Activated CD4-positive, alpha-beta T cell treated with anti-CD3 and anti-CD28 coated beads for 36 hours (primary cell): ENCODE data around the gene LEF1. TPM values are rescaled to one million over a fixed set of nuclear protein-coding genes. Genes with fewer than 3 reads are reported as not detected.
A peak's percentile ranks its signal among the peaks of the same experiment; 100 is the strongest.

Experiments used
- ATAC-seq: fragments of 200-7000 bp; cut with Tn5 transposase; one replicate; pipeline ENCODE4 v1.10.0; 2021; ENCODE audit warnings: mild to moderate bottlenecking, moderate library complexity
- CTCF ChIA-PET: fragments of 350-600 bp; sonication (Branson Sonifier 250); formaldehyde crosslinking; loops from one replicate; lab custom pipeline; 2021; ENCODE audit warnings: antibody characterized with exemption; lab: Charles Lee
- POLR2A ChIA-PET: fragments of 350-600 bp; sonication (Branson Sonifier 250); formaldehyde crosslinking; loops from one replicate; lab custom pipeline; 2021; ENCODE audit warnings: antibody characterized with exemption, inconsistent platforms; lab: Charles Lee
- DNase-seq: peaks from one replicate; pipeline ENCODE4 v3.0.0-alpha.2; 2020
- H3K27ac Mint-ChIP-seq: one replicate; pipeline ENCODE4 v1.8.0; 2021; ENCODE audit warnings: mixed read lengths
- H3K27me3 Mint-ChIP-seq: one replicate; pipeline ENCODE4 v1.8.0; 2021; ENCODE audit warnings: mixed read lengths
- H3K36me3 Mint-ChIP-seq: one replicate; pipeline ENCODE4 v1.8.0; 2021; ENCODE audit warnings: low read depth, mixed read lengths
- H3K4me1 Mint-ChIP-seq: one replicate; pipeline ENCODE4 v1.8.0; 2021; ENCODE audit warnings: mixed read lengths
- H3K4me3 Mint-ChIP-seq: one replicate; pipeline ENCODE4 v1.8.0; 2021; ENCODE audit warnings: mild to moderate bottlenecking, moderate library complexity, mixed read lengths
- H3K9me3 Mint-ChIP-seq: one replicate; pipeline ENCODE4 v1.8.0; 2021; ENCODE audit warnings: low read depth, mixed read lengths
- intact Hi-C, 2 experiments: fragments of 100-400 bp; cut with DNase I in 1 of 2; cut with micrococcal nuclease in 1 of 2; formaldehyde crosslinking; loops; one replicate each; pipeline versions ENCODE4 v1.14.2 to v1.15.1; 2022 to 2024; cut with DNase I, micrococcal nuclease
- total RNA-seq, 2 experiments: library from RNA; stranded (reverse); gene quantifications; one replicate each; pipeline ENCODE4 v1.2.3, GENCODE V29; 2021

LEF1 gene
- total RNA-seq, 2 experiments from 2014 or later: 175 to 302 TPM

DNA sequence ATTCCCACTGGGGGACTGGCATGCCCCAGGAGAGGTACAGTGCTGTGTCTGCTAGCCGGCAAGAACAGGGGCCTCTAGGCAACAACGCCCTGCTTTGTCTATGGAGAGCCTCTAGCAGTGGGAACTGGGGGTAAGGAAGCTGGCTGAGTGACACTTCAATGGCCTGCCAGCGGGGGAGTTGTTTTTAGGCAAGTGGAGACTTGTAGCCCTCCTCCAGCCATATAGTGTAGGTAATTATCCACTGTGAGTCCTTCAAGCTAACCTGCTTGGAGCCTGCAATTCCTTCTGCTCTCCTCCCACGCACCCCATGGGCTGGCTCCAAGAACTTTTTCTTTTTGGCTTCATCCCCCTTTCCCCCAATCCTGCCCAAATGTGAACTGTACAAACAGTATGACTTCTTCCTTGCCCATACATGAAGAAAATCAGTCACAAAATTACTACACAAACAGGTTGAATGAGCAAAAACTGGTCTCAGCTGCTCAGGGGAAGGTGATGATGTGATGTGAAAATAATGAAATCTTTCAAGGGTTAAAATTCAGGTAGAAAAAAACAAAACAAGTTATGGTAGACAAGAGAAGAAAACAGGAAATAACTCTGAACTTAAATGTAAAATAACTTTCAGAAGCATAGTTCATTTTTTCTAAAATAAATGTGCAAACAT, 33.1 kb downstream of the LEF1 start:
- no peaks in the 10 kb centered on the region for H3K27me3 Mint-ChIP-seq
- ATAC-seq (peak; percentile 48), DNase-seq (peak; percentile 42)
- intact Hi-C loops: loop anchor here in 1 of 2 experiments (2.0 kb wide), 1 partner anchor 17 kb away; no protein-coding TSS in a partner anchor
- POLR2A ChIA-PET: no interaction called here
- CTCF ChIA-PET: interaction anchor here (0.6 to 2.4 kb wide), 5 partner anchors 11 to 54 kb away, joined by 3 to 9 read pairs (median 5); no protein-coding TSS in a partner anchor
- peaks cover 86% of the 10 kb centered on the region for H3K4me1 Mint-ChIP-seq
- peaks cover 37% of the 10 kb centered on the region for H3K36me3 Mint-ChIP-seq
- H3K4me3 Mint-ChIP-seq: peak overlapping the region; percentile 53
- H3K9me3 Mint-ChIP-seq: no peaks in the 10 kb centered on the region
- H3K27ac Mint-ChIP-seq: peak overlapping the region; percentile 93

DNA sequence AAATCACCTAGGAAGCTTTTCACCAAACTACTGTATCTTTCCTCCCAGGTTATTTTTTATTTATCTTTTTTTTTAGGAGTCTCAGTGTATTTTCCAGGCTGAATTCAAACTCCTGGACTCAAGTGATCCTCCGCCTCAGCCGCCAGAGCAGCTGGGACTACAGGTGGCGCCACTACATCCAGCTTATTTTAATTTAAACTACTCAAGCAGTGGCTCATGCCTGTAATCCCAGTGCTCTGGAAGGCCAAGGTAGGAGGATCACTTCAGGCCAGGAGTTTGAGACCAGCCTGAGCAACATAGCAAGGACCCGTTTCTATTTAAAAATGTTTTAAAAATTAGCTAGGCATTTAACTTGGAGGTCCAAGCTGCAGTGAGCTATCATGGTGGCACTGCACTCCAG, 37.8 kb downstream of the LEF1 start:
- Mint-ChIP-seq H3K36me3 (peaks cover 53% of the 10 kb centered on the region), H3K4me1 (peaks cover 92% of the 10 kb centered on the region), H3K27ac (no peak overlapping the region), H3K4me3 (no peak overlapping the region), H3K9me3 (no peaks in the 10 kb centered on the region), H3K27me3 (no peaks in the 10 kb centered on the region)
- no peak for ATAC-seq
- CTCF ChIA-PET: interaction anchor here (0.6 to 2.1 kb wide), 10 partner anchors 9 to 112 kb away, joined by 3 to 9 read pairs (median 4); no protein-coding TSS in a partner anchor
- intact Hi-C loops: no loop called here
- no peak for DNase-seq
- POLR2A ChIA-PET: interaction anchor here (0.6 to 1.1 kb wide), 5 partner anchors 15 to 295 kb away, joined by 3 to 5 read pairs (median 4); no protein-coding TSS in a partner anchor

DNA sequence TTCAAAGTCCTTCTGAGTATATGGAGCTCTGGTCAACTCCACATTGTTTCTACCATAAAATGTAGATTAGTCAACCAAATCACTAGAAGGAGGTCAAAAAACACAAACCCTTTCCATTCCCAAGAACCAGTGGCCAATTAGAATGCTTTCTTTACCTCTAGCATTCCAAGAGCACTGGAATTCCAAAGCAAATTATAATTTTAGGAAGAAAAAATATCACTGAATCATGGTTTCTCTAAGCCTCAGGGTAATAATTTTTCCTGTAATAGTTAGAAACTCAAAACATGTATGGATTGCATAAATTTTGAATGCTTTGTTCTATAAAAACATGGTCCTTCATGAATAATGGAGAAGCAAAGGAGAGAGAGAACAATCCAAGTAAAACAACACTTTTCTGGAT, 39.5 kb downstream of the LEF1 start:
- no peak overlapping the region for H3K4me3 Mint-ChIP-seq
- ATAC-seq: no peak
- peaks cover 63% of the 10 kb centered on the region for H3K36me3 Mint-ChIP-seq
- H3K27ac Mint-ChIP-seq: peak overlapping the region; percentile 74
- H3K9me3 Mint-ChIP-seq: peaks cover 4% of the 10 kb centered on the region
- CTCF ChIA-PET: interaction anchor here (1.2 to 2.0 kb wide), 3 partner anchors 9 to 98 kb away, joined by 5 to 7 read pairs (median 7); no protein-coding TSS in a partner anchor
- H3K27me3 Mint-ChIP-seq: no peaks in the 10 kb centered on the region
- H3K4me1 Mint-ChIP-seq: peaks cover 87% of the 10 kb centered on the region
- intact Hi-C loops: no loop called here
- no peak for DNase-seq
- POLR2A ChIA-PET: no interaction called here

DNA sequence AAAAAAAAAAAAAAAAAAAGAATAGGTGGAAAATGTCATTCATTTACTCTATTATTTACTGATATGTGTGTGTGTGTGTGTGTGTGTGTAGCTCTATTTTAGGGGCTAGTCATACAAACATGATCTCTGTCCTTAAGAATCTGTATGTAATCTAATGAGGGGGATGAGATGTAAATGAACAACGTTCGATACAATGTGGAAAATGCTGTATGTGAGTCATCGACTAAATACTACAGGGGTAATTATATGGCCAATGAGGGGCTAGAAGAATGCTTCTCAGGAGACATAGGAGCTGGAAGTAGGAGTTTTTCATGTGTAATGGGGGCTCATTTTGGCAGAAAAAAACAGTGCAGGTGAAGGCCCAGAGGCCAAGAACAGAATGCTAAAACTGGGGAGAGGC, 41.9 kb downstream of the LEF1 start:
- ChIA-PET POLR2A (interaction anchor here (1.0 to 1.7 kb wide), 2 partner anchors 13 to 19 kb away, joined by 5 to 8 read pairs; no protein-coding TSS in a partner anchor), CTCF (interaction anchor here (1.4 to 1.7 kb wide), 2 partner anchors 8 to 11 kb away, joined by 4 to 6 read pairs; no protein-coding TSS in a partner anchor)
- Mint-ChIP-seq H3K27ac (peak overlapping the region; percentile 88), H3K36me3 (peaks cover 57% of the 10 kb centered on the region), H3K27me3 (no peaks in the 10 kb centered on the region), H3K4me3 (peak overlapping the region; percentile 29), H3K4me1 (peaks cover 84% of the 10 kb centered on the region), H3K9me3 (peaks cover 4% of the 10 kb centered on the region)
- ATAC-seq: peak; percentile 40
- no peak for DNase-seq
- intact Hi-C loops: no loop called here

DNA sequence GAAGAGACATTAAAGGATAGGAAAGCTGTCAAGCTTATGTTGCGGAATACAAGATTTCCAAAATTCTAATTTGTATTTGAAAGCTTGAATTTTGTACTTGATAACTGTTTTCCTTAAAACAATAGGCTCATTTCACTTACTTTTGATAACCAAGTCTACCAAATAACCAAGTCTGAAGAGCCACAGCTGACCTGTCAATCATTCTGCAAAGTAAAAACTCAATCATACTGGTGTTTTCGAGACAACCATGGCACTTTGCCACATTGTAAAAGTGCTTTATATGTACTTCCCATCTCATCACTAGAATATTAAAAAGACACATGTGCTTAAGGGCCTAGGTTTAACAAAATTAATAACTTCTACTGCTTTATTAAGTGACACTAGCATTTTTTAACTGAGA, 47.9 kb downstream of the LEF1 start:
- H3K4me1 Mint-ChIP-seq: peaks cover 88% of the 10 kb centered on the region

DNA sequence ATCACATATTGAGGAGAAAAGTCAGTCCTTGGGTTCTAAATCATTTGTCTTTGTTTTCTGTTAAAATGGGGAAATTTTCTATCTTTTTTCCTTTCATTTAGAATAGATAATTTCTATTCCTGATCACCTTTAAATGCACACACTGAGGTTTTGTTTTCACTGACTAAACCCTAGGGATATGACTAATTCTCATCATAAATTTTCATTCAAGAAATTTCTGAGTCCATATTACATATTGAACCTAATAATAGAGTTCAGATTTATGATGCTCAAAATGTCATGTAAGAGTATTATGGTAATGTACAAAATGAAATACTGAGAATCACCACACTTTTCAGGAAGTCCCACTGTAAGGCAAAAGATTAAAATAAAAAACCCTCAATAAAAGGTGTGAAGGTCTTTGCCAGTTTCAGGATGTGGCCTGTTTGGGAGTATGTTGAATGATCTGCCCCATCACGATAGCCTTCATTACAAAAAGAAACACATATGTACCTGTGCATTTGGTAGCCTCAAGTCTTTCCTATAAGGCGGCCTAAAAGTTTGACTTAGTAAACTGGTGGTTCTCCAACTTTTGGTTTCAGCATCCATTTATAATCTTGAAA, 49.4 kb downstream of the LEF1 start:
- peak; percentile 8 for ATAC-seq
- CTCF ChIA-PET: interaction anchor here (0.7 to 7.8 kb wide), 9 partner anchors 8 to 65 kb away, joined by 3 to 46 read pairs (median 6); no protein-coding TSS in a partner anchor
- no peak for DNase-seq
- H3K27me3 Mint-ChIP-seq: no peaks in the 10 kb centered on the region
- no peaks in the 10 kb centered on the region for H3K9me3 Mint-ChIP-seq
- H3K27ac Mint-ChIP-seq: peak overlapping the region; percentile 87
- peaks cover 45% of the 10 kb centered on the region for H3K36me3 Mint-ChIP-seq
- H3K4me1 Mint-ChIP-seq: peaks cover 92% of the 10 kb centered on the region
- POLR2A ChIA-PET: interaction anchor here (1.2 kb wide), 1 partner anchor 25 kb away, joined by 3 read pairs; no protein-coding TSS in a partner anchor
- peak overlapping the region; percentile 4 for H3K4me3 Mint-ChIP-seq
- intact Hi-C loops: loop anchor here (1.0 to 2.0 kb wide), 3 partner anchors 16 to 88 kb away; no protein-coding TSS in a partner anchor

More for the DNA sequence above, 47.9 kb downstream of the LEF1 start:
- ChIA-PET CTCF (interaction anchor here (0.7 to 7.8 kb wide), 9 partner anchors 9 to 63 kb away, joined by 3 to 46 read pairs (median 3); no protein-coding TSS in a partner anchor), POLR2A (interaction anchor here (1.0 kb wide), 1 partner anchor 52 kb away, joined by 3 read pairs; no protein-coding TSS in a partner anchor)
- no peak overlapping the region for H3K4me3 Mint-ChIP-seq
- ATAC-seq (no peak), DNase-seq (no peak)
- peak overlapping the region; percentile 52 for H3K27ac Mint-ChIP-seq
- H3K36me3 Mint-ChIP-seq: peaks cover 53% of the 10 kb centered on the region
- intact Hi-C loops: no loop called here
- peaks cover 4% of the 10 kb centered on the region for H3K9me3 Mint-ChIP-seq
- H3K27me3 Mint-ChIP-seq: no peaks in the 10 kb centered on the region

DNA sequence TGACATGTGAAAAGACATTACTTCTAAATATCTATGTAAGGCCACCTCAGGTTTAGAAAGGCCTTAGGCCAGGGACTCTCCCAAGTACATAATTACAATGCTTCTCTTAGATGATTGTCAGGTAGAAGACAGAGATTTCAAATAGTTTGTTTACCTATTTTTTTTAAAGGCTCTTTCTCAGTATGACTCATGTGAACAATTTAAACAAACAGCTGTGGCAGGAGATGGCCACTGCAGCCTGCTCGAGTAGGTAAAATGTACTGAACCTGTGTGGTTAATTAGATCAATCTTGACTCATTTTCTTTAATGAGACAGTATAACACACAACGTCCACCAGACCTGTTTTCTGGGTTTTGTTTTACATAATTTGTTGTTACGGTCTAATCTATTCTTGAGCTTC, 50.2 kb downstream of the LEF1 start:
- Mint-ChIP-seq H3K9me3 (no peaks in the 10 kb centered on the region), H3K36me3 (peaks cover 46% of the 10 kb centered on the region), H3K27me3 (no peaks in the 10 kb centered on the region), H3K27ac (peak overlapping the region; percentile 87), H3K4me1 (peaks cover 93% of the 10 kb centered on the region), H3K4me3 (peak overlapping the region; percentile 52)
- ChIA-PET CTCF (interaction anchor here (0.7 to 7.8 kb wide), 9 partner anchors 8 to 64 kb away, joined by 3 to 46 read pairs (median 4); no protein-coding TSS in a partner anchor), POLR2A (interaction anchor here (0.6 to 1.2 kb wide), 2 partner anchors 18 to 26 kb away, joined by 3 read pairs; no protein-coding TSS in a partner anchor)
- intact Hi-C loops: loop anchor here (2.0 kb wide), 2 partner anchors 16 to 48 kb away; no protein-coding TSS in a partner anchor
- ATAC-seq (peak; percentile 18), DNase-seq (peak; percentile 53)

DNA sequence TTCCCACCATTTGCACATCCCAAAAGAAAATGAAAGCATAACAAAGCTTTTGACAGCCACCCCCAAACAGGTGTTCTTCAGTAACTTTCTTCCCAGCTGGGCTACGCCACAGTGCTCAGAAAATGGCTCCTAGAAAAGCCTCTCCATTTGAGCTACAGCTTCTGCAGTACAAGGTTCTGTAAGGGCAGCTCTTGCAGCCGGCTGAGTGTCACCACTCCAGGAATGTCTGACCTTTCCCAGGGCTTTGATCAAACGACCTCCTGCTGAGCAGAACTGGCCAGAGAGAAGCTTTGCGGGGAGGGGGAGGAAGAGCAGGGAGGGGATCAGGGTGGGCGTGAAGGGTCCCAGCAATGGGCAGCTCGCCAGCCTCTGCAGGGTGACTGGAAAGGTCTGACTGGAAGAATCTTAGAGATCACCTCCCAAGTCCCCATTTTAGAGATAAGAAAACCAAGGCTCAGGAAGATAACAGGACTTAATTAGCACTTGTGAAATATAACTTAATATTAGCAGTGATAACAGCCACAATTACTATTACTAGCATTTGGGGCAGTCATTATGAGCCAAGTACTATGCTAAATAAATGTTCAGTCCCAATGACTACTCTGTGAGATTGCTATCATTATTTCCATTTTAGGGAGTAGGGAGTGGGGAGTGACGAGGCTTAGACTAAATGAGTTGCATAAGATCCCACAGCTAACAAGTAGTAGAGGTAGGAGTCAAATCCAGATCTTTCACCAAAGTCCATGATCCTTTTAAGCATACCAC, 51.1 kb downstream of the LEF1 start:
- Mint-ChIP-seq H3K27ac (peak overlapping the region; percentile 87), H3K4me1 (peaks cover 95% of the 10 kb centered on the region), H3K9me3 (no peaks in the 10 kb centered on the region), H3K36me3 (peaks cover 47% of the 10 kb centered on the region), H3K27me3 (no peaks in the 10 kb centered on the region), H3K4me3 (peak overlapping the region; percentile 52)
- CTCF ChIA-PET: interaction anchor here (0.7 to 7.8 kb wide), 7 partner anchors 11 to 51 kb away, joined by 3 to 46 read pairs (median 11); no protein-coding TSS in a partner anchor
- DNase-seq (no peak), ATAC-seq (no peak)
- POLR2A ChIA-PET: interaction anchor here (0.6 to 2.2 kb wide), 4 partner anchors 17 to 86 kb away, joined by 3 to 14 read pairs (median 4); partner anchors contain the start of gene LEF1
- intact Hi-C loops: loop anchor here (2.0 kb wide), 2 partner anchors 17 to 49 kb away; no protein-coding TSS in a partner anchor

DNA sequence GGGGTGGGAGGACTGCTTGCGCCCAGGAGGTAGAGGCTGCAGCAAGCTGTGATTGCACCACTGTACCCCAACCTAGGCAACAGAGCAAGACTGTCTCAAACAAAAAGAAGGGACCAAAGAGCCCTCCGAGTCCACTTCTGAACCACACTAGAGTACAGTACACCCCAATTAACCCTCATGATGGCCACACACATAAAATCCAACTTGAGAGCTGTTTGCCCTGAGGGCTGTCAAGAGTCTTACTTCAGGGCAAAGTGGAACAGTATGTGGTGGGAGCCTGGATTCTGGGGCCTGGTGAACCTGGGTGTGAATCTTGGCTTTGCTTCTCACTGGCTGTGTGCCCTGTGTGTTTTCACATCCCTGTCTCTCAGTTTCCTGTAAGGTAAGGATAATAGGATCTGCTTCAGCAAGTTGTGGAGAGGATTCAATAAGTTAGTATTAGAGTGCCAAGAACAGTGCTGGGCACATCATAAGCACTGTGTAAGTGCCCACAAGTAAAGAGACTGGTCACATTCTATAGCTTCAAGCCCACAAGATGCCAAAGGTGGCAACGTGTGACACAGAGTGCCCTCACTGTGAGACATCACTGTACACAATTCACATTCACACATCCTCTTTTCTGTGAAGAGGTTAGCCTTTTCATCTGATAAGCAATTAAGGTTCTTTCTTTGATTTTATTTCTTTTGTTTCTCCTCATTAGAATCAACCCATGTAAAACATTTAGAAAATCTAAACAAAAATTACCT, 52.1 kb downstream of the LEF1 start:
- H3K9me3 Mint-ChIP-seq: no peaks in the 10 kb centered on the region

More for the DNA sequence above, 52.1 kb downstream of the LEF1 start:
- Mint-ChIP-seq H3K4me3 (peak overlapping the region; percentile 53), H3K36me3 (peaks cover 50% of the 10 kb centered on the region), H3K27ac (peak overlapping the region; percentile 87), H3K27me3 (no peaks in the 10 kb centered on the region), H3K4me1 (peaks cover 97% of the 10 kb centered on the region)
- ATAC-seq: peak; percentile 63
- CTCF ChIA-PET: interaction anchor here (1.0 to 7.8 kb wide), 13 partner anchors 10 to 86 kb away, joined by 3 to 46 read pairs (median 7); no protein-coding TSS in a partner anchor
- POLR2A ChIA-PET: interaction anchor here (0.8 to 2.2 kb wide), 10 partner anchors 9 to 71 kb away, joined by 3 to 14 read pairs (median 5); partner anchors contain the start of gene LEF1
- peak; percentile 65 for DNase-seq
- intact Hi-C loops: loop anchor here (1.0 kb wide), 3 partner anchors 8 to 23 kb away; no protein-coding TSS in a partner anchor
